WERI-Rb-1 (cell line): Measurements from ENCODE around the gene IMMP2L.

Experiments
- DNase-seq: peaks from one replicate; pipeline ENCODE4 v3.0.0-alpha.2; 2020
- H3K27ac ChIP-seq: fragments of 250-450 bp; sonication (Bioruptor Pico); 2 replicates; pipeline ENCODE4 v1.5.1; 2020; ENCODE audit warnings: mild to moderate bottlenecking, moderate library complexity
- H3K27me3 ChIP-seq: fragments of 250-450 bp; sonication (Bioruptor Pico); 2 replicates; pipeline ENCODE4 v1.5.1; 2021; ENCODE audit warnings: mild to moderate bottlenecking, low read depth, moderate library complexity; ENCODE audit not compliant: insufficient read depth, severe bottlenecking
- H3K36me3 ChIP-seq: fragments of 250-450 bp; sonication (Bioruptor Pico); 2 replicates; pipeline ENCODE4 v1.5.1; 2020; ENCODE audit warnings: mild to moderate bottlenecking, moderate library complexity
- H3K4me3 ChIP-seq: 2 replicates; pipeline ENCODE4 v1.5.1; 2011; ENCODE audit warnings: low read depth, mild to moderate bottlenecking, control low read depth, low read length
- H3K9me3 ChIP-seq: fragments of 250-450 bp; sonication (Bioruptor Pico); 2 replicates; pipeline ENCODE4 v1.5.1; 2021; ENCODE audit warnings: mild to moderate bottlenecking, moderate library complexity; ENCODE audit not compliant: severe bottlenecking
- TF ChIP-seq, protein P1 (sequence below): IDR thresholded peaks from 2 replicates; pipeline ENCODE4 v1.5.1; 2011; ENCODE audit warnings: low read depth, mild to moderate bottlenecking, control low read depth, inconsistent platforms, low read length

The IMMP2L gene

DNA sequence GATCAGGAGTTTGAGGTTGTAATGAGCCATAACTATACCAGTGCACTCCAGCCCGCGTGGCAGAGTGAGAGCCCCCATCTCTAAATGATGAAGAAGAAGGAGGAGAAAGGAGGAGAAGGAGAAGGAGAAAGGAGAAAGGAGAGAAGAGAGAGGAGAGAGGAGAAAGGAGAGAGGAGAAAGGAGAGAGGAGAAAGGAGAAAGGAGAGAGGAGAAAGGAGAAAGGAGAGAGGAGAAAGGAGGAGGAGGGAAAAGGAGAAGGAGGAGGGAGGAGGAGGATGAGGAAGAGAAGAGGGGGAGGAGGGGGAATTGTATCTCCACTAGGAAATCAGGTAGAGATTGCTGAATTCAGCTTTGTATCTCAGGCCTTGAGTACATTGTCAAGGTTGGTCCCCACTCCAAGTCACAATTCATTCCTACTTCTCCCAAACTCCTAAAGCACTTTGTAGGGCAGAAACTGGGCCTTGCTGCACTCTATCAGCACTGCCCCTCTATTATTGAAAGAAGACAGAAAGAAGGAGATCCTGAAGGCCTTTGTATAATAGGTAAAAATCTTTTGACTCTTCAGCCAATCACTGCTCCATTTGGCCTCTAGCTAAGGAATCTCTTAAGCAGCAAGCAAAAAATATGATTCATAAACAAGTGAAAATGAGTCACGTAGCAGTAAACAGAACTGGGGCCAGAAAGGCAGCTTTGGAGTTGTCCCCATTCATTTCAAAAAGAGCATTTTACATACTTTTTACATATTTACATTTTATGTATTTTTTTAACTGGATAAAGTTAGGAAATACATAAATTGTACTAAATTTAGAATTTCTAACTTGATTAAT lies 178.0 kb downstream of the IMMP2L start:
- H3K27ac ChIP-seq, result no peak overlapping the region
- H3K27me3 ChIP-seq, result no peaks in the 10 kb centered on the region
- TF ChIP-seq, protein P1, sequence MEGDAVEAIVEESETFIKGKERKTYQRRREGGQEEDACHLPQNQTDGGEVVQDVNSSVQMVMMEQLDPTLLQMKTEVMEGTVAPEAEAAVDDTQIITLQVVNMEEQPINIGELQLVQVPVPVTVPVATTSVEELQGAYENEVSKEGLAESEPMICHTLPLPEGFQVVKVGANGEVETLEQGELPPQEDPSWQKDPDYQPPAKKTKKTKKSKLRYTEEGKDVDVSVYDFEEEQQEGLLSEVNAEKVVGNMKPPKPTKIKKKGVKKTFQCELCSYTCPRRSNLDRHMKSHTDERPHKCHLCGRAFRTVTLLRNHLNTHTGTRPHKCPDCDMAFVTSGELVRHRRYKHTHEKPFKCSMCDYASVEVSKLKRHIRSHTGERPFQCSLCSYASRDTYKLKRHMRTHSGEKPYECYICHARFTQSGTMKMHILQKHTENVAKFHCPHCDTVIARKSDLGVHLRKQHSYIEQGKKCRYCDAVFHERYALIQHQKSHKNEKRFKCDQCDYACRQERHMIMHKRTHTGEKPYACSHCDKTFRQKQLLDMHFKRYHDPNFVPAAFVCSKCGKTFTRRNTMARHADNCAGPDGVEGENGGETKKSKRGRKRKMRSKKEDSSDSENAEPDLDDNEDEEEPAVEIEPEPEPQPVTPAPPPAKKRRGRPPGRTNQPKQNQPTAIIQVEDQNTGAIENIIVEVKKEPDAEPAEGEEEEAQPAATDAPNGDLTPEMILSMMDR, result no peak
- no peak for DNase-seq
- H3K9me3 ChIP-seq, result no peaks in the 10 kb centered on the region
- H3K36me3 ChIP-seq, result no peaks in the 10 kb centered on the region
- H3K4me3 ChIP-seq, result no peak overlapping the region

DNA sequence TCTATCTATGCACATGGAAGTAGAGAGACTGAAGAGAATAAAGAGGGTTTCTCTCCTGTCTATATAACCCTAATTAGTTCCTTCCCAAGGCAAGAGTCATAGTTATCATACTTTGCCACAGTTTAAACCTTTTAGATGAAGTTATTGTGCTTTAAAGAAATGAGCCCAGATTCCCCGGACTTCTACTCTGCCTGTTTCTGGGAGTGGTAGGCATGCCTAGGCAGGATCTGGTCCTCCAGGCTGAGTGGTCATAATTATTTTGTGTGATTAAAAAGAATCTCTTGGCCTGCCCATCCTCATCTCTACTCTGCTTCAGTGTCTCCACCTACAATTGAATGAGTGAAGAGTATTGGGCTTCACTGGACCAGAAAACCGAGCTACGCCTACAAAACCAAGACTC lies 179.2 kb downstream of the IMMP2L start:
- DNase-seq, result no peak
- no peaks in the 10 kb centered on the region for H3K27me3 ChIP-seq
- no peaks in the 10 kb centered on the region for H3K36me3 ChIP-seq
- H3K9me3 ChIP-seq, result no peaks in the 10 kb centered on the region
- no peak overlapping the region for H3K27ac ChIP-seq
- no peak overlapping the region for H3K4me3 ChIP-seq
- TF ChIP-seq, protein P1, result no peak

DNA sequence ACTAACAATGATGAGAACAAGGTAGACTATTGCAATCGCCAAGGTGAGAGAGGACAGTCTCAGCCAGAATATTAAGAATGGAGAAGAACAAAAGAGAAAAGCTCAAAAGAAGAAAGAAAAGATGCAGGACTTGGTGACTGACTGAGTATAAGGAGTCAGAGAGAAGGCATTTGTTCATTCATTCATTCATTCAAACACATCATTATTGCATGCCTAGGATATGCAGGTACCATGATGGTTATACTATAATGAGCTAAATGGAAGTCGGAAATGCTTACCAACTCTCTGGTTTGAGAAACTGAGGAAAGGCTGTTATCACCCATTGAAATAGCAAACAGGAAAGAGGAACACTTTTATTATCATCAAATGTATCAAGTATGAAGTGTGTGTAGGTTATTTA lies 180.7 kb downstream of the IMMP2L start:
- TF ChIP-seq, protein P1, result no peak
- DNase-seq, result no peak
- Histone ChIP-seq H3K9me3 (no peaks in the 10 kb centered on the region), H3K4me3 (no peak overlapping the region), H3K36me3 (no peaks in the 10 kb centered on the region), H3K27ac (no peak overlapping the region), H3K27me3 (no peaks in the 10 kb centered on the region)

DNA sequence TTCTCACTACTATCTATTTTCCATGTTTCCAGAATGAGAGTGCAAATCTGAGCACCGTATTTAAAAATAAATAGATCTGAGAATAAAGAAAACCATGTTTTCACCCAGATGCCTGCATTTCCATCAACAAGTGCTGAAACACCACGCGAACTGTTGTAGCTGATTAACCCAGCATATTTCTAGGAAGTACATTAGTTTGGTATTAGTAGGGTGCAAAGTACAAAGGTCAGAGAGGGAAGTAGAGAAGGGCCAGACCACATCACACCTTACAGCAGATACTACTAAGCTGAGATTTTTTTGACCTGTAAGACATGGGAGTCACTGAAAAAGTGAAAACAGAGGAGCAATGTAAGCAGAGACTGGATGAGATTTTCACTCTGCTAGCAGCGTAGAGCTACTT lies 181.3 kb downstream of the IMMP2L start:
- no peaks in the 10 kb centered on the region for H3K27me3 ChIP-seq
- H3K27ac ChIP-seq, result no peak overlapping the region
- H3K9me3 ChIP-seq, result no peaks in the 10 kb centered on the region
- TF ChIP-seq, protein P1, result no peak
- DNase-seq, result no peak
- no peaks in the 10 kb centered on the region for H3K36me3 ChIP-seq
- H3K4me3 ChIP-seq, result no peak overlapping the region

DNA sequence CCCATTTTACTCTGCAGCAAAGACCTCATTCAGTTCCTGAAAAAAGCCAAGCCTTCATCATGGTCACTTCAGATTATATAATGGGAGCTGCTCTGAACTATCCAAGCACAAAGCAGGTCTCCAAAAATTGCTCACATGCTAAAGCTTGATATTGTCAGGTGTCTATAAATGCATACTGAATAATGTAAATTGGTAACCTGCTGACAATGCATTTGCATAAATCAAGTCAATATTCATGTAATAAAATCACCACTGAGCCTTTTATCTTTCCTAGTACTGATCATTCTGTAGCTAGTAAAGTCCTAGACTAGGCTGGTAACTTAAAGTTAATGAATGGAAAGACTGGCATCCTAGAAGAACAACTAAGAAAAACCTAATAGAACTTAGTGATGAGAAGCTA lies 188.3 kb downstream of the IMMP2L start:
- Histone ChIP-seq H3K27ac (no peak overlapping the region), H3K9me3 (no peaks in the 10 kb centered on the region), H3K36me3 (no peaks in the 10 kb centered on the region), H3K4me3 (no peak overlapping the region), H3K27me3 (no peaks in the 10 kb centered on the region)
- DNase-seq, result no peak
- TF ChIP-seq, protein P1, result no peak

DNA sequence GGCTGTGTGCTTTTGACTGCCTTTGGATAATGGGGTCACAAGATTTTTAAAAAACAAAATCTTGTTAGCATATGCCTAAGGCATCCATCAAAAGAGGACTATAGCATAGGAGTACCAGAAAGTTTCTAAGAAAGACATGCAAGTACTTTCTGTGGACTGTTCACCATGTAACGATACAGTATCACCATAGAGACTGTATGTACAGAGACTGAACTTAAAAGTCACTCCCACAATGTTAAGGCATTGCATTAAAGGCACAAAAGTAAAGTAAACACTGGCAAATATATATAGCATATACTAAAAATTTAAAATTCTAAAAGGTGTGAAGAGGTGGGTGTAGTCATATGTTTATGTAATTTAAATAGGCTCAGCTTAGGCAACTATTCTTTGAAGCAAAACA lies 190.9 kb downstream of the IMMP2L start:
- Histone ChIP-seq H3K9me3 (no peaks in the 10 kb centered on the region), H3K27ac (no peak overlapping the region), H3K36me3 (no peaks in the 10 kb centered on the region), H3K4me3 (no peak overlapping the region), H3K27me3 (no peaks in the 10 kb centered on the region)
- no peak for DNase-seq
- TF ChIP-seq, protein P1, result no peak
